Endothelial cell of umbilical vein (primary cell): ENCODE results near the gene DDX54. TPM values are rescaled to one million over a fixed set of nuclear protein-coding genes. Genes with fewer than 3 reads are reported as not detected.

ENCODE experiments used
- BruUV-seq: library from RNA; stranded (reverse); fragments of 400-500 nt; replicated peaks from 2 replicates; lab custom pipeline; 2021; lab: Mats Ljungman, UMichigan
- CTCF ChIA-PET: fragments of 300-600, 350-600 bp; sonication (Branson Sonifier 250); formaldehyde crosslinking; loops from one replicate; lab custom pipeline; 2021; ENCODE audit warnings: antibody characterized with exemption, inconsistent platforms; lab: Charles Lee
- POLR2A ChIA-PET: fragments of 300-600, 350-600 bp; sonication (Branson Sonifier 250); formaldehyde crosslinking; loops from one replicate; lab custom pipeline; 2021; ENCODE audit warnings: antibody characterized with exemption, inconsistent platforms; lab: Charles Lee
- DNase-seq: peaks from one replicate; pipeline ENCODE4 v3.0.0-alpha.2; 2011; ENCODE audit warnings: low read depth, low spot score
- FAIRE-seq: peaks from 2 replicates; lab custom pipeline; 2011; peaks lifted over from hg19 to GRCh38; lab: Jason Lieb, UNC
- H2AFZ ChIP-seq: 2 replicates; pipeline ENCODE4 v1.6.0; 2012; ENCODE audit warnings: low read depth, low read length, control low read depth, inconsistent platforms
- H3K27ac ChIP-seq: 2 replicates; pipeline ENCODE4 v1.5.1; 2011; ENCODE audit warnings: low read depth, mild to moderate bottlenecking, control low read depth, low read length, moderate library complexity; ENCODE audit not compliant: insufficient read depth
- H3K27me3 ChIP-seq, 2 experiments: 2 replicates each; pipeline versions ENCODE4 v1.6.0 to v1.6.1; 2011; ENCODE audit warnings: low read length in 2 of 2, mixed read lengths in 1 of 2; ENCODE audit not compliant: control insufficient read depth in 2 of 2, insufficient read depth in 2 of 2
- H3K36me3 ChIP-seq, 2 experiments: 2 replicates in 1 of 2; 3 replicates in 1 of 2; pipeline ENCODE4 v1.5.1; 2011; ENCODE audit warnings: low read length in 2 of 2, mild to moderate bottlenecking in 1 of 2, moderate library complexity in 1 of 2; ENCODE audit not compliant: control insufficient read depth in 2 of 2, insufficient read depth in 2 of 2; ENCODE audit errors: extremely low read depth in 1 of 2
- H3K4me1 ChIP-seq: 3 replicates; pipeline ENCODE4 v1.5.1; 2011; ENCODE audit warnings: mild to moderate bottlenecking, low read length; ENCODE audit not compliant: control insufficient read depth, insufficient read depth; ENCODE audit errors: extremely low read depth
- H3K4me2 ChIP-seq: 2 replicates; pipeline ENCODE4 v1.6.1; 2011; ENCODE audit warnings: low read length, control low read depth, mixed read lengths; ENCODE audit not compliant: insufficient read depth
- H3K4me3 ChIP-seq, 3 experiments: fragments of 200-600 bp in 1 of 3; sonication (generic), shearing (Covaris generic) in 1 of 3; replicated peaks in 1 of 3; 2 replicates each; pipeline ENCODE4 v1.5.1; 2011 to 2016; ENCODE audit warnings: control low read depth in 3 of 3, low read length in 3 of 3, mild to moderate bottlenecking in 2 of 3, inconsistent platforms in 1 of 3, low read depth in 1 of 3, moderate library complexity in 1 of 3; ENCODE audit not compliant: insufficient read depth in 1 of 3
- H3K79me2 ChIP-seq: 2 replicates; pipeline ENCODE4 v1.6.0; 2012; ENCODE audit warnings: low read length, inconsistent platforms; ENCODE audit not compliant: control insufficient read depth, insufficient read depth
- H3K9ac ChIP-seq: replicated peaks from 2 replicates; pipeline ENCODE3; 2011; ENCODE audit warnings: low read length, control low read depth; ENCODE audit not compliant: insufficient read depth; ENCODE audit errors: extremely low read depth
- H3K9me1 ChIP-seq: replicated peaks from 3 replicates; pipeline ENCODE4 v1.6.0; 2011; ENCODE audit warnings: mild to moderate bottlenecking, low read length; ENCODE audit not compliant: control insufficient read depth, insufficient read depth; ENCODE audit errors: extremely low read depth
- H3K9me3 ChIP-seq: replicated peaks from 2 replicates; pipeline ENCODE4 v1.5.1; 2012; ENCODE audit warnings: low read length, inconsistent platforms; ENCODE audit not compliant: control insufficient read depth, insufficient read depth
- H4K20me1 ChIP-seq: replicated peaks from 2 replicates; pipeline ENCODE3; 2011; ENCODE audit warnings: mild to moderate bottlenecking, low read length; ENCODE audit not compliant: control insufficient read depth, insufficient read depth; ENCODE audit errors: extremely low read depth
- CTCF ChIP-seq, 2 donors: IDR thresholded peaks; 1 replicate in 1 of 2; 2 replicates in 1 of 2; pipeline ENCODE4 v1.5.1; 2011; ENCODE audit warnings: low read length in 2 of 2, mild to moderate bottlenecking in 2 of 2, moderate library complexity in 2 of 2, control low read depth in 1 of 2, inconsistent platforms in 1 of 2, low read depth in 1 of 2; ENCODE audit not compliant: insufficient read depth in 1 of 2; ENCODE audit errors: extremely low read depth in 1 of 2
- EZH2 ChIP-seq: IDR thresholded peaks from 2 replicates; pipeline ENCODE4 v1.6.1; 2012; ENCODE audit warnings: borderline replicate concordance, low read depth, mild to moderate bottlenecking, moderate library complexity, low read length, inconsistent platforms; ENCODE audit not compliant: severe bottlenecking
- FOS ChIP-seq: IDR thresholded peaks from 2 replicates; pipeline ENCODE4 v1.6.1; 2011; ENCODE audit warnings: mild to moderate bottlenecking, low read length, moderate library complexity, borderline replicate concordance; ENCODE audit not compliant: insufficient read depth
- GATA2 ChIP-seq: IDR thresholded peaks from 2 replicates; pipeline ENCODE4 v1.7.0; 2011; ENCODE audit warnings: low read depth, mild to moderate bottlenecking, moderate library complexity, mixed read lengths, low read length; ENCODE audit not compliant: insufficient read length, insufficient read depth
- MAX ChIP-seq: IDR thresholded peaks from 2 replicates; pipeline ENCODE4 v1.6.1; 2011; ENCODE audit not compliant: insufficient read depth, insufficient read length
- MYC ChIP-seq: IDR thresholded peaks from one replicate; pipeline ENCODE4 v1.6.1; 2011; ENCODE audit warnings: mild to moderate bottlenecking, low read depth, low read length
- dilution Hi-C: fragments of 300-500 bp; cut with MboI; formaldehyde crosslinking; loops from one replicate; pipeline ENCODE4 v1.15.0; 2019; ENCODE audit warnings: low sequenced_read_pairs; ENCODE audit not compliant: extremely low pct_ligation_motif_present
- intact Hi-C: fragments of 100-400 bp; cut with micrococcal nuclease; formaldehyde crosslinking; loops from one replicate; pipeline ENCODE4 v1.10.0; 2022
- polyA plus RNA-seq, 4 experiments: library from polyadenylated mRNA; depleted of rRNA in 3 of 4; stranded (reverse) in 3 of 4; unstranded in 1 of 4; fragments of >200 nt; gene quantifications; 2 replicates each; pipeline versions ENCODE4 v1.2.1 to v1.2.3, GENCODE V29; 2011 to 2012; ENCODE audit warnings: missing spikeins in 1 of 4
- total RNA-seq: library from RNA; stranded (reverse); gene quantifications from 2 replicates; pipeline ENCODE4 v1.2.3, GENCODE V29; 2021

Gene DDX54
- total and polyA plus RNA-seq, 2 donors (not counting 3 experiments of a cell fraction or from before 2014, with no cell fraction given), result 54.1 to 90.0 TPM

- CTCF ChIA-PET, result interaction anchor here (0.7 to 2.1 kb wide), 8 partner anchors 15 to 203 kb away, joined by 3 to 9 read pairs (median 4); no protein-coding TSS in a partner anchor
- H3K27ac ChIP-seq, result peak overlapping the region; percentile 12
- H3K9ac ChIP-seq, result peak overlapping the region; percentile 71
- DNase-seq (peak; percentile 35), FAIRE-seq (peak; percentile 72)
- no peaks in the 10 kb centered on the region for H3K27me3 ChIP-seq
- H3K4me3 ChIP-seq, result peak overlapping the region; percentile 40 to 98 (median 69)
- no peaks in the 10 kb centered on the region for H3K9me3 ChIP-seq
- POLR2A ChIA-PET, result interaction anchor here (0.9 to 2.7 kb wide), 7 partner anchors 10 to 77 kb away, joined by 3 to 15 read pairs (median 5); partner anchors contain the start of gene DDX54
- TF ChIP-seq GATA2 (no peak), EZH2 (no peak), MYC (no peak), CTCF (IDR thresholded peaks at IDR 0.05; ENCODE audit: extremely low read depth in 1 of 2, insufficient read depth in 1 of 2, low read depth in 1 of 2, low read length in 2 of 2) (no peak), MAX (no peak), FOS (no peak)
- peak overlapping the region; percentile 94 for H3K4me2 ChIP-seq
- no peaks in the 10 kb centered on the region for H3K36me3 ChIP-seq
- dilution Hi-C loops (no loop called here), intact Hi-C loops (loop anchor here (1.0 to 10.0 kb wide), 6 partner anchors 9 to 136 kb away; partner anchors contain the start of genes DDX54, PLBD2, RITA1 and SLC8B1)
- no peaks in the 10 kb centered on the region for H3K9me1 ChIP-seq
- TSS peak; percentile 56 for BruUV-seq
- H3K79me2 ChIP-seq, result peaks cover 6% of the 10 kb centered on the region
- no peaks in the 10 kb centered on the region for H4K20me1 ChIP-seq
- H2AFZ ChIP-seq, result no peak overlapping the region
- peaks cover 23% of the 10 kb centered on the region for H3K4me1 ChIP-seq
These were observed 36.9 kb upstream of the DDX54 start for GRCh38 chr12:113221997-113222729.
